OCI-LY7 (cell line): ENCODE results near the gene CNTN5.

Experiments used
- CTCF ChIP-seq: fragments of 200-600 bp; sonication (generic); conservative IDR thresholded peaks from 2 replicates; pipeline ENCODE4 v1.5.1; 2014; ENCODE audit warnings: mild to moderate bottlenecking, antibody characterized with exemption, low read length, moderate library complexity, mixed read lengths
- EZH2phosphoT487 ChIP-seq: fragments of 200-600 bp; sonication (generic); IDR thresholded peaks from 2 replicates; pipeline ENCODE4 v1.6.1; 2018; ENCODE audit warnings: low read depth, borderline replicate concordance, mild to moderate bottlenecking, mixed run types, antibody characterized with exemption, low read length, moderate library complexity, mixed read lengths

GRCh38 chr11:99925968-99926367, 905.2 kb downstream of the CNTN5 start:
- TF ChIP-seq CTCF (no peak), EZH2phosphoT487 (no peak)
